Measurements from ENCODE around the gene LGALS9.
A peak's percentile ranks its signal among the peaks of the same experiment; 100 is the strongest.
"Not testable (repeated sequence)": the region's sequence is repeated elsewhere in the genome, so short reads cannot be mapped to it uniquely, and the experiment has no call there.

LGALS9 gene

DNA sequence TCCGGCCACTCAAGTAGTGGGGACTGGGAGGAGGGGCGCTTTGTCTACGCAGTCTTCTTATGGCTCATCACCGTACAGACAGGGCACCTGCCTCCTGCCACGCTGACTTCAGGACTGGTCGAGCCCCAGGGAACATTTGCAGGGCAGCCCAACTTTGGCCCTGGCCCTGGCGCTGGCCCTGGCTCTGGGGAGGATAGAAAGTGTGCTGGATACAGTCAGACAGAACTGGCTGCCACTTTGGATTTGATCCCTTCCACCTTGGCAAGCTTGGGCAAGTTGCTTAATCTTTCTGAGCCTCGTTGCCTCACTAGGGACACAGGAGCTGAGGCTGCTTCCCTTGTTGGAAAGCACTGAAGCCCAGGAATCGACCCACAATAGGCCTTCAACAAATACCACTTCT, 13.6 kb downstream of the LGALS9 start:
- H3K4me2 ChIP-seq (ENCODE audit: insufficient read depth, low read length), result no peak overlapping the region
- H3K4me1 ChIP-seq (ENCODE audit: insufficient read depth, low read length), result peaks cover 5% of the 10 kb centered on the region; the same call in 1 of the 2 replicates
- H4K20me1 ChIP-seq (ENCODE audit: insufficient read depth, low read length), result no peaks in the 10 kb centered on the region
- H3K4me3 ChIP-seq (ENCODE audit: low read depth in 1 of 2, low read length in 2 of 2), result no peak overlapping the region
- no peaks in the 10 kb centered on the region for H3K79me2 ChIP-seq (ENCODE audit: insufficient read depth, low read length)
- no peaks in the 10 kb centered on the region for H3K9me3 ChIP-seq (ENCODE audit: insufficient read depth, low read length, severe bottlenecking)
- peaks cover 23% of the 10 kb centered on the region for H3K36me3 ChIP-seq (ENCODE audit: insufficient read depth, low read length)
- no peak overlapping the region for H2AFZ ChIP-seq (ENCODE audit: low read depth, low read length)
- ATAC-seq (ENCODE audit: insufficient read depth, low read depth) (no peak), DNase-seq (no peak)
- no peak overlapping the region for H3K9ac ChIP-seq (ENCODE audit: low read depth, low read length)
- no peak overlapping the region for H3K27ac ChIP-seq (ENCODE audit: low read length)
- TF ChIP-seq, protein P1, sequence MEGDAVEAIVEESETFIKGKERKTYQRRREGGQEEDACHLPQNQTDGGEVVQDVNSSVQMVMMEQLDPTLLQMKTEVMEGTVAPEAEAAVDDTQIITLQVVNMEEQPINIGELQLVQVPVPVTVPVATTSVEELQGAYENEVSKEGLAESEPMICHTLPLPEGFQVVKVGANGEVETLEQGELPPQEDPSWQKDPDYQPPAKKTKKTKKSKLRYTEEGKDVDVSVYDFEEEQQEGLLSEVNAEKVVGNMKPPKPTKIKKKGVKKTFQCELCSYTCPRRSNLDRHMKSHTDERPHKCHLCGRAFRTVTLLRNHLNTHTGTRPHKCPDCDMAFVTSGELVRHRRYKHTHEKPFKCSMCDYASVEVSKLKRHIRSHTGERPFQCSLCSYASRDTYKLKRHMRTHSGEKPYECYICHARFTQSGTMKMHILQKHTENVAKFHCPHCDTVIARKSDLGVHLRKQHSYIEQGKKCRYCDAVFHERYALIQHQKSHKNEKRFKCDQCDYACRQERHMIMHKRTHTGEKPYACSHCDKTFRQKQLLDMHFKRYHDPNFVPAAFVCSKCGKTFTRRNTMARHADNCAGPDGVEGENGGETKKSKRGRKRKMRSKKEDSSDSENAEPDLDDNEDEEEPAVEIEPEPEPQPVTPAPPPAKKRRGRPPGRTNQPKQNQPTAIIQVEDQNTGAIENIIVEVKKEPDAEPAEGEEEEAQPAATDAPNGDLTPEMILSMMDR (IDR thresholded peaks at IDR 0.05; ENCODE audit: borderline replicate concordance, extremely low read depth, low read length, poor library complexity, severe bottlenecking), result no peak
- no peak for TF ChIP-seq EZH2 (IDR thresholded peaks at IDR 0.05; ENCODE audit: borderline replicate concordance, low read depth, low read length, severe bottlenecking)
- H3K27me3 ChIP-seq (ENCODE audit: insufficient read depth, low read length, poor library complexity), result no peaks in the 10 kb centered on the region

DNA sequence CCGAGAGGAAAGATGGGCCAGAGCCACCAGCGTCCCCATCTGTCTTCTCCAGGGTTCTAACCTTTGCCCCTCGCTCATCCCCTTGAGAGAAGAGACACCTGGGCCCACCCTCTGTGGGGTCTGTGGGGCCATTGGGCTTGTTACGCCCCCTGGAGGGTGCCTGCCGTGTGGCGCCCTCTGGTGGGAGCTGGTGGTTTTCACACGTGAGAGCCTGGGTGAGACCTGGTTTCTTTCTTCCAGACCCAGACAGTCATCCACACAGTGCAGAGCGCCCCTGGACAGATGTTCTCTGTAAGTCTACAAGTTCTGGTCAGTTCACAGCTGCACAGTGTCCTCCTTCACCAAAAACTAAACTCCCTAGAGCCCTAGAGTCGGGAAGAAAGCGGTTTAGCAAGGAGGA, 14.6 kb downstream of the LGALS9 start:
- not testable (repeated sequence) for H4K20me1 ChIP-seq (ENCODE audit: insufficient read depth, low read length); H3K4me3 ChIP-seq (ENCODE audit: low read depth in 1 of 2, low read length in 2 of 2); H2AFZ ChIP-seq (ENCODE audit: low read depth, low read length); H3K27ac ChIP-seq (ENCODE audit: low read length); H3K4me2 ChIP-seq (ENCODE audit: insufficient read depth, low read length); DNase-seq; H3K79me2 ChIP-seq (ENCODE audit: insufficient read depth, low read length); H3K27me3 ChIP-seq (ENCODE audit: insufficient read depth, low read length, poor library complexity); H3K9me3 ChIP-seq (ENCODE audit: insufficient read depth, low read length, severe bottlenecking); H3K9ac ChIP-seq (ENCODE audit: low read depth, low read length)
- Histone ChIP-seq H3K36me3 (ENCODE audit: insufficient read depth, low read length) (peaks cover 19% of the 10 kb centered on the region), H3K4me1 (ENCODE audit: insufficient read depth, low read length) (peaks cover 15% of the 10 kb centered on the region)
- ATAC-seq (ENCODE audit: insufficient read depth, low read depth), result peak; percentile 67

DNA sequence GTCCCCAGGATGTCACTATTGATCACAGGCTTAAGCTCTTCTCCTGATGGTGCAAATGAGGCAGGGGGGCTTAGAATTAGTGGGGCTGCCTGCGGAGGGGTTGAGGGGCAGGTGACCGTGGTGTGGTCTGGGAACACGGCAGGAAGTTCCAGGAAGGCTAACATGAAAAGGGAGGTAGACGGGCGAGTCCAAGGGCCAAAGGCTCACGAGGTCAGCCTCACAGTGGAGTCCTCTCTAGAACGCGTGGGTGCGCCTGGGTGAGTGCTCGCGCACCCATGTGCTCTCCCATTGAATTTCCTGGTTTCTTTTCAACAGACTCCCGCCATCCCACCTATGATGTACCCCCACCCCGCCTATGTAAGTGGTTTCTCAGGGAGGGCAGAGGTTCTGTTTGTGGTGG, 15.2 kb downstream of the LGALS9 start:
- Histone ChIP-seq H3K9me3 (ENCODE audit: insufficient read depth, low read length, severe bottlenecking) (no peaks in the 10 kb centered on the region), H3K9ac (ENCODE audit: low read depth, low read length) (no peak overlapping the region), H3K4me2 (ENCODE audit: insufficient read depth, low read length) (no peak overlapping the region), H3K79me2 (ENCODE audit: insufficient read depth, low read length) (no peaks in the 10 kb centered on the region), H4K20me1 (ENCODE audit: insufficient read depth, low read length) (no peaks in the 10 kb centered on the region), H2AFZ (ENCODE audit: low read depth, low read length) (no peak overlapping the region), H3K27me3 (ENCODE audit: insufficient read depth, low read length, poor library complexity) (no peaks in the 10 kb centered on the region), H3K36me3 (ENCODE audit: insufficient read depth, low read length) (peaks cover 17% of the 10 kb centered on the region), H3K27ac (ENCODE audit: low read length) (no peak overlapping the region), H3K4me3 (ENCODE audit: low read depth in 1 of 2, low read length in 2 of 2) (no peak overlapping the region), H3K4me1 (ENCODE audit: insufficient read depth, low read length) (peaks cover 21% of the 10 kb centered on the region)
- ATAC-seq (ENCODE audit: insufficient read depth, low read depth) (no peak), DNase-seq (no peak)
- TF ChIP-seq, protein P1 (IDR thresholded peaks at IDR 0.05; ENCODE audit: borderline replicate concordance, extremely low read depth, low read length, poor library complexity, severe bottlenecking), result no peak
- TF ChIP-seq EZH2 (IDR thresholded peaks at IDR 0.05; ENCODE audit: borderline replicate concordance, low read depth, low read length, severe bottlenecking), result no peak

DNA sequence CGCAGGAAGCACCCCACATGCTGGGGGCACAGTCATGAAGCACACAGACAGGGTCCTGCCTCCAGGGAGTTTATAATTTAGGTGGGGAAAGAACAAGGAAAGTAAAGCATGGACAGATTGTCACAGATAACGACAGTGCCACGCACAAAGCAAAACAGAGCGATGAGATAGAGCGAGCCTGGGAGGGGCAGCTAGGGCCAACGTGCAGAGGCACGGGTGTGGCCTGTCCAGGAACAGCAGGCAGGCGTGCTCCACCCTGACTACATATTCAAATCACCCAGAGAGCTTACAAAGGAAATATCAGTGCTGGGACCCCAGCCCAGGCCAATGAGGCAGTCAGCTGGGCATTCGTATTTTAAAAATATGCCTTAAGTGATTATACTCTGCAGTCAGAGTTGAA, 16.8 kb downstream of the LGALS9 start:
- ATAC-seq (ENCODE audit: insufficient read depth, low read depth), result no peak
- Histone ChIP-seq H3K4me2 (ENCODE audit: insufficient read depth, low read length) (no peak overlapping the region), H3K9ac (ENCODE audit: low read depth, low read length) (no peak overlapping the region), H2AFZ (ENCODE audit: low read depth, low read length) (no peak overlapping the region), H3K27ac (ENCODE audit: low read length) (no peak overlapping the region), H3K79me2 (ENCODE audit: insufficient read depth, low read length) (no peaks in the 10 kb centered on the region), H3K4me3 (ENCODE audit: low read depth in 1 of 2, low read length in 2 of 2) (no peak overlapping the region), H3K9me3 (ENCODE audit: insufficient read depth, low read length, severe bottlenecking) (no peaks in the 10 kb centered on the region), H4K20me1 (ENCODE audit: insufficient read depth, low read length) (no peaks in the 10 kb centered on the region), H3K36me3 (ENCODE audit: insufficient read depth, low read length) (peaks cover 17% of the 10 kb centered on the region), H3K4me1 (ENCODE audit: insufficient read depth, low read length) (peaks cover 37% of the 10 kb centered on the region), H3K27me3 (ENCODE audit: insufficient read depth, low read length, poor library complexity) (no peaks in the 10 kb centered on the region)
- no peak for DNase-seq
- TF ChIP-seq, protein P1 (IDR thresholded peaks at IDR 0.05; ENCODE audit: borderline replicate concordance, extremely low read depth, low read length, poor library complexity, severe bottlenecking), result no peak
- no peak for TF ChIP-seq EZH2 (IDR thresholded peaks at IDR 0.05; ENCODE audit: borderline replicate concordance, low read depth, low read length, severe bottlenecking)

DNA sequence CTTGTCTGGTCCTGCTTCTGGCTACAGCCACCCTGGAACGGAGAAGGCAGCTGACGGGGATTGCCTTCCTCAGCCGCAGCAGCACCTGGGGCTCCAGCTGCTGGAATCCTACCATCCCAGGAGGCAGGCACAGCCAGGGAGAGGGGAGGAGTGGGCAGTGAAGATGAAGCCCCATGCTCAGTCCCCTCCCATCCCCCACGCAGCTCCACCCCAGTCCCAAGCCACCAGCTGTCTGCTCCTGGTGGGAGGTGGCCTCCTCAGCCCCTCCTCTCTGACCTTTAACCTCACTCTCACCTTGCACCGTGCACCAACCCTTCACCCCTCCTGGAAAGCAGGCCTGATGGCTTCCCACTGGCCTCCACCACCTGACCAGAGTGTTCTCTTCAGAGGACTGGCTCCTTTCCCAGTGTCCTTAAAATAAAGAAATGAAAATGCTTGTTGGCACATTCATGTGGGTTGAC, 18.2 kb downstream of the LGALS9 start:
- not testable (repeated sequence) for H2AFZ ChIP-seq (ENCODE audit: low read depth, low read length); H4K20me1 ChIP-seq (ENCODE audit: insufficient read depth, low read length); H3K9me3 ChIP-seq (ENCODE audit: insufficient read depth, low read length, severe bottlenecking); H3K27me3 ChIP-seq (ENCODE audit: insufficient read depth, low read length, poor library complexity); H3K4me2 ChIP-seq (ENCODE audit: insufficient read depth, low read length); H3K4me3 ChIP-seq (ENCODE audit: low read depth in 1 of 2, low read length in 2 of 2); H3K9ac ChIP-seq (ENCODE audit: low read depth, low read length); DNase-seq; H3K79me2 ChIP-seq (ENCODE audit: insufficient read depth, low read length); ATAC-seq (ENCODE audit: insufficient read depth, low read depth); H3K27ac ChIP-seq (ENCODE audit: low read length)
- Histone ChIP-seq H3K4me1 (ENCODE audit: insufficient read depth, low read length) (peaks cover 50% of the 10 kb centered on the region), H3K36me3 (ENCODE audit: insufficient read depth, low read length) (peaks cover 17% of the 10 kb centered on the region)
